Astrocyte (in vitro differentiated cells and primary cell): ENCODE results near the gene NANOS2. TPM values are rescaled to one million over a fixed set of nuclear protein-coding genes. Genes with fewer than 3 reads are reported as not detected.

Experiments
- DNase-seq: peaks from one replicate; pipeline ENCODE4 v3.0.0-alpha.2; 2010; ENCODE audit warnings: low read depth
- FAIRE-seq: peaks from 2 replicates; lab custom pipeline; 2011; peaks lifted over from hg19 to GRCh38; lab: Jason Lieb, UNC
- H2AFZ ChIP-seq: 2 replicates; pipeline ENCODE4 v1.6.0; 2012; ENCODE audit warnings: low read depth, low read length, inconsistent platforms
- H3K27ac ChIP-seq: 2 replicates; pipeline ENCODE4 v1.5.1; 2011; ENCODE audit warnings: low read depth, low read length, inconsistent platforms
- H3K27me3 ChIP-seq: 2 replicates; pipeline ENCODE4 v1.6.0; 2011; ENCODE audit warnings: low read length, inconsistent platforms; ENCODE audit not compliant: insufficient read depth
- H3K36me3 ChIP-seq: 2 replicates; pipeline ENCODE4 v1.5.1; 2011; ENCODE audit warnings: low read length, inconsistent platforms; ENCODE audit not compliant: insufficient read depth
- H3K4me1 ChIP-seq: 2 replicates; pipeline ENCODE4 v1.5.1; 2011; ENCODE audit warnings: low read length, inconsistent platforms; ENCODE audit not compliant: insufficient read depth
- H3K4me2 ChIP-seq: 2 replicates; pipeline ENCODE4 v1.6.0; 2012; ENCODE audit warnings: low read length, inconsistent platforms
- H3K4me3 ChIP-seq: 2 replicates; pipeline ENCODE4 v1.5.1; 2011; ENCODE audit warnings: low read depth, mild to moderate bottlenecking, low read length, inconsistent platforms; ENCODE audit not compliant: insufficient read depth
- H3K79me2 ChIP-seq: 2 replicates; pipeline ENCODE4 v1.6.0; 2012; ENCODE audit warnings: mild to moderate bottlenecking, low read length, inconsistent platforms; ENCODE audit not compliant: insufficient read depth
- H3K9ac ChIP-seq: 2 replicates; pipeline ENCODE4 v1.6.0; 2012; ENCODE audit warnings: mild to moderate bottlenecking, low read length, inconsistent platforms
- H3K9me3 ChIP-seq: 2 replicates; pipeline ENCODE4 v1.5.1; 2012; ENCODE audit warnings: low read depth, mild to moderate bottlenecking, low read length, inconsistent platforms; ENCODE audit not compliant: insufficient read depth
- H4K20me1 ChIP-seq: 2 replicates; pipeline ENCODE4 v1.6.0; 2012; ENCODE audit warnings: low read length, inconsistent platforms; ENCODE audit not compliant: insufficient read depth
- H3K27ac Mint-ChIP-seq: one replicate; pipeline ENCODE4 v1.8.0; 2021; ENCODE audit warnings: mild to moderate bottlenecking, mixed read lengths; ENCODE audit not compliant: unreplicated experiment
- H3K27me3 Mint-ChIP-seq: one replicate; pipeline ENCODE4 v1.8.0; 2021; ENCODE audit warnings: low read depth, mixed read lengths; ENCODE audit not compliant: unreplicated experiment
- H3K36me3 Mint-ChIP-seq: one replicate; pipeline ENCODE4 v1.8.0; 2021; ENCODE audit warnings: low read depth, mixed read lengths; ENCODE audit not compliant: unreplicated experiment
- H3K4me1 Mint-ChIP-seq: one replicate; pipeline ENCODE4 v1.8.0; 2021; ENCODE audit warnings: low read depth, mixed read lengths; ENCODE audit not compliant: unreplicated experiment
- H3K4me3 Mint-ChIP-seq: one replicate; pipeline ENCODE4 v1.8.0; 2021; ENCODE audit warnings: mild to moderate bottlenecking, moderate library complexity, mixed read lengths; ENCODE audit not compliant: unreplicated experiment
- H3K9me3 Mint-ChIP-seq: one replicate; pipeline ENCODE4 v1.8.0; 2021; ENCODE audit warnings: mild to moderate bottlenecking, mixed read lengths; ENCODE audit not compliant: unreplicated experiment
- EZH2 ChIP-seq: IDR thresholded peaks from 2 replicates; pipeline ENCODE4 v1.6.1; 2012; ENCODE audit warnings: mild to moderate bottlenecking, low read length, inconsistent platforms; ENCODE audit not compliant: insufficient read depth
- total RNA-seq: library from RNA; stranded (reverse); gene quantifications from 2 replicates; pipeline ENCODE4 v1.2.1, GENCODE V29; 2021
- TF ChIP-seq, protein P1 (sequence below): IDR thresholded peaks from 2 replicates; pipeline ENCODE4 v1.5.1; 2011; ENCODE audit warnings: low read depth, mild to moderate bottlenecking, inconsistent platforms, low read length, moderate library complexity; ENCODE audit not compliant: insufficient read depth

NANOS2 gene
- total RNA-seq, 1 donor from 2014 or later = not detected

DNA sequence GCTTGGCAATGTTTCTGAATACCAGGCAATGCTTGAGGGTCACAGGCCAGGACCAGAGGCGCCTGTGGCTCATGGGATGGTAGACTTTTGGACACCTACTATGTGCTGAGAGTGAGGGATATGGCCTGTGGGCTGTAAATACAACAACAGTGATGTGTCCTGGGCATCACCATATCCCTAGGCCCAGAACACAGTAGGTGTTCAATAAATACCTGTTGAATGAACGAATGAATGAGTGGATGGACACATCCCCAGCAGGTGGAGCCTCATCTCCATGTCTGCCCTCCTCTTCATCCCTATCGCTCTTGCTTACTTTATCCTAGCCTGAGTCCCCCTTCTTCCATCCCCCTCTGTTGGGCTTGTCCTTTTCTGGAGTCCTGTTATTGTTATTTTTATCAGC, 16.5 kb upstream of the NANOS2 start:
- H3K36me3 ChIP-seq = no peaks in the 10 kb centered on the region
- H3K27me3 Mint-ChIP-seq = peaks cover 34% of the 10 kb centered on the region
- TF ChIP-seq EZH2 = no peak
- TF ChIP-seq, protein P1, sequence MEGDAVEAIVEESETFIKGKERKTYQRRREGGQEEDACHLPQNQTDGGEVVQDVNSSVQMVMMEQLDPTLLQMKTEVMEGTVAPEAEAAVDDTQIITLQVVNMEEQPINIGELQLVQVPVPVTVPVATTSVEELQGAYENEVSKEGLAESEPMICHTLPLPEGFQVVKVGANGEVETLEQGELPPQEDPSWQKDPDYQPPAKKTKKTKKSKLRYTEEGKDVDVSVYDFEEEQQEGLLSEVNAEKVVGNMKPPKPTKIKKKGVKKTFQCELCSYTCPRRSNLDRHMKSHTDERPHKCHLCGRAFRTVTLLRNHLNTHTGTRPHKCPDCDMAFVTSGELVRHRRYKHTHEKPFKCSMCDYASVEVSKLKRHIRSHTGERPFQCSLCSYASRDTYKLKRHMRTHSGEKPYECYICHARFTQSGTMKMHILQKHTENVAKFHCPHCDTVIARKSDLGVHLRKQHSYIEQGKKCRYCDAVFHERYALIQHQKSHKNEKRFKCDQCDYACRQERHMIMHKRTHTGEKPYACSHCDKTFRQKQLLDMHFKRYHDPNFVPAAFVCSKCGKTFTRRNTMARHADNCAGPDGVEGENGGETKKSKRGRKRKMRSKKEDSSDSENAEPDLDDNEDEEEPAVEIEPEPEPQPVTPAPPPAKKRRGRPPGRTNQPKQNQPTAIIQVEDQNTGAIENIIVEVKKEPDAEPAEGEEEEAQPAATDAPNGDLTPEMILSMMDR = no peak
- peaks cover 3% of the 10 kb centered on the region for H3K36me3 Mint-ChIP-seq
- H2AFZ ChIP-seq = no peak overlapping the region
- no peaks in the 10 kb centered on the region for H4K20me1 ChIP-seq
- no peak overlapping the region for H3K9ac ChIP-seq
- H3K27me3 ChIP-seq = peaks cover 2% of the 10 kb centered on the region
- no peaks in the 10 kb centered on the region for H3K9me3 ChIP-seq
- peaks cover 1% of the 10 kb centered on the region for H3K9me3 Mint-ChIP-seq
- H3K4me3 Mint-ChIP-seq = no peak overlapping the region
- DNase-seq (no peak), FAIRE-seq (no peak)
- H3K4me1 ChIP-seq = peaks cover 3% of the 10 kb centered on the region
- H3K27ac ChIP-seq = no peak overlapping the region
- H3K79me2 ChIP-seq = no peaks in the 10 kb centered on the region
- no peak overlapping the region for H3K4me3 ChIP-seq
- no peak overlapping the region for H3K4me2 ChIP-seq
- H3K27ac Mint-ChIP-seq = no peak overlapping the region
- H3K4me1 Mint-ChIP-seq = no peaks in the 10 kb centered on the region

DNA sequence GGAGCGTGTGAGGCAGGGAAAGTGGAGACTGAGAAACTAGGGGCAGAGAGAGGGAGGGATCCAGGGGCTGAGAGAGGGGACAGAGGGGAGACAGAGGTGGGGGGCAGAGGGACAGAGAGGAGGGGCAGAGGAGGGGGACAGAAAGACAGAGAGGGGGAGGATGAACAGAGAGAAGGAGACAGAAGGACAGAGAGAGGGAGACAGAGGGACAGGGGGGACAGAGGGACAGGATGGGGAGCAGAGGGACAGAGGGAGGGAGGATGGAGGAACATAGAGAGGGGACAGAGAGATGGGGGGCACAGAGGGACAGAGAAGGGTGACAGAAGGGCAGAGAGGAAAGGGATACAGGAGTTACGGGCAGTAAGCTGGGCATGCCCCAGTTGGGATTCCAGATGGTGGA, 14.7 kb upstream of the NANOS2 start:
- peaks cover 4% of the 10 kb centered on the region for H3K36me3 Mint-ChIP-seq
- Histone ChIP-seq H3K27ac (no peak overlapping the region), H3K4me1 (peaks cover 3% of the 10 kb centered on the region)

More for the DNA sequence above, 14.7 kb upstream of the NANOS2 start:
- H4K20me1 ChIP-seq = no peaks in the 10 kb centered on the region
- no peak overlapping the region for H3K4me2 ChIP-seq
- Mint-ChIP-seq H3K4me1 (no peaks in the 10 kb centered on the region), H3K27ac (no peak overlapping the region), H3K4me3 (no peak overlapping the region), H3K27me3 (peaks cover 30% of the 10 kb centered on the region), H3K9me3 (peaks cover 1% of the 10 kb centered on the region)
- no peak overlapping the region for H2AFZ ChIP-seq
- FAIRE-seq = no peak
- H3K27me3 ChIP-seq = peaks cover 2% of the 10 kb centered on the region
- TF ChIP-seq EZH2 = no peak
- TF ChIP-seq, protein P1 = no peak
- DNase-seq = no peak
- no peaks in the 10 kb centered on the region for H3K36me3 ChIP-seq
- H3K4me3 ChIP-seq = no peak overlapping the region
- no peaks in the 10 kb centered on the region for H3K79me2 ChIP-seq
- H3K9me3 ChIP-seq = no peaks in the 10 kb centered on the region
- no peak overlapping the region for H3K9ac ChIP-seq
